ENCODE data around the gene MUSK. TPM values are rescaled to one million over a fixed set of nuclear protein-coding genes. Genes with fewer than 3 reads are reported as not detected.

MUSK gene
- total RNA-seq, 1 donor from 2014 or later = not detected

GRCh38 chr9:110835859-110836271 is 167.3 kb downstream of the MUSK start:
- TF ChIP-seq CTCF (IDR thresholded peaks at IDR 0.05; ENCODE audit: insufficient read depth, low read length, poor library complexity, severe bottlenecking) = no peak
- no peak for DNase-seq (ENCODE audit: low read depth)

GRCh38 chr9:110837401-110838005 is 168.9 kb downstream of the MUSK start:
- no peak for TF ChIP-seq CTCF (IDR thresholded peaks at IDR 0.05; ENCODE audit: insufficient read depth, low read length, poor library complexity, severe bottlenecking)
- no peaks in the 10 kb centered on the region for H3K36me3 ChIP-seq (ENCODE audit: control insufficient read depth, insufficient read depth, low read length)
- no peaks in the 10 kb centered on the region for H3K27me3 ChIP-seq (ENCODE audit: control insufficient read depth, insufficient read depth, low read length)
- no peak for DNase-seq (ENCODE audit: low read depth)
- no peak overlapping the region for H3K4me3 ChIP-seq (ENCODE audit: low read depth, low read length)

More at GRCh38 chr9:110835859-110836271, 167.3 kb downstream of the MUSK start:
- Histone ChIP-seq H3K27me3 (ENCODE audit: control insufficient read depth, insufficient read depth, low read length) (no peaks in the 10 kb centered on the region), H3K4me3 (ENCODE audit: low read depth, low read length) (no peak overlapping the region), H3K36me3 (ENCODE audit: control insufficient read depth, insufficient read depth, low read length) (no peaks in the 10 kb centered on the region)

- Histone ChIP-seq H3K27me3 (ENCODE audit: control insufficient read depth, insufficient read depth, low read length) (no peaks in the 10 kb centered on the region), H3K4me3 (ENCODE audit: low read depth, low read length) (no peak overlapping the region), H3K36me3 (ENCODE audit: control insufficient read depth, insufficient read depth, low read length) (no peaks in the 10 kb centered on the region)
- peak; percentile 25 for DNase-seq (ENCODE audit: low read depth)
- peak; percentile 27 for TF ChIP-seq CTCF (IDR thresholded peaks at IDR 0.05; ENCODE audit: insufficient read depth, low read length, poor library complexity, severe bottlenecking)
Observed at GRCh38 chr9:110842169-110842568, 173.6 kb downstream of the MUSK start.

- no peak overlapping the region for H3K4me3 ChIP-seq (ENCODE audit: low read depth, low read length)
- DNase-seq (ENCODE audit: low read depth) = no peak
- TF ChIP-seq CTCF (IDR thresholded peaks at IDR 0.05; ENCODE audit: insufficient read depth, low read length, poor library complexity, severe bottlenecking) = no peak
- no peaks in the 10 kb centered on the region for H3K36me3 ChIP-seq (ENCODE audit: control insufficient read depth, insufficient read depth, low read length)
- H3K27me3 ChIP-seq (ENCODE audit: control insufficient read depth, insufficient read depth, low read length) = no peaks in the 10 kb centered on the region
Observed at GRCh38 chr9:110842986-110843385, 174.4 kb downstream of the MUSK start.

GRCh38 chr9:110844121-110844520 is 175.5 kb downstream of the MUSK start:
- Histone ChIP-seq H3K36me3 (ENCODE audit: control insufficient read depth, insufficient read depth, low read length) (no peaks in the 10 kb centered on the region), H3K4me3 (ENCODE audit: low read depth, low read length) (no peak overlapping the region), H3K27me3 (ENCODE audit: control insufficient read depth, insufficient read depth, low read length) (no peaks in the 10 kb centered on the region)
- TF ChIP-seq CTCF (IDR thresholded peaks at IDR 0.05; ENCODE audit: insufficient read depth, low read length, poor library complexity, severe bottlenecking) = no peak
- DNase-seq (ENCODE audit: low read depth) = no peak

- TF ChIP-seq CTCF (IDR thresholded peaks at IDR 0.05; ENCODE audit: insufficient read depth, low read length, poor library complexity, severe bottlenecking) = no peak
- Histone ChIP-seq H3K4me3 (ENCODE audit: low read depth, low read length) (no peak overlapping the region), H3K36me3 (ENCODE audit: control insufficient read depth, insufficient read depth, low read length) (no peaks in the 10 kb centered on the region)
Observed at GRCh38 chr9:110846215-110846614, 177.6 kb downstream of the MUSK start.

More at GRCh38 chr9:110846215-110846614, 177.6 kb downstream of the MUSK start:
- no peak for DNase-seq (ENCODE audit: low read depth)
- H3K27me3 ChIP-seq (ENCODE audit: control insufficient read depth, insufficient read depth, low read length) = no peaks in the 10 kb centered on the region

Measured in kidney epithelial cell (primary cell).